Measurements from ENCODE around the gene FCGR2B. TPM values are rescaled to one million over a fixed set of nuclear protein-coding genes. Genes with fewer than 3 reads are reported as not detected.

FCGR2B gene
- total RNA-seq, 2 donors from 2014 or later = not detected

- no peak for TF ChIP-seq CTCF (conservative IDR thresholded peaks at IDR 0.05)
- H3K4me1 Mint-ChIP-seq = peaks cover 7% of the 10 kb centered on the region
- peaks cover 9% of the 10 kb centered on the region for H3K27me3 Mint-ChIP-seq (ENCODE audit: insufficient read depth)
- Histone ChIP-seq H3K4me1 (ENCODE audit: control insufficient read depth, insufficient read depth, low read length) (no peaks in the 10 kb centered on the region), H3K9ac (ENCODE audit: extremely low read depth, low read length, poor library complexity, severe bottlenecking) (no peak overlapping the region), H3K36me3 (ENCODE audit: control insufficient read depth, insufficient read depth, low read length) (no peaks in the 10 kb centered on the region), H3K27ac (ENCODE audit: low read depth, low read length) (no peak overlapping the region), H3K27me3 (ENCODE audit: control insufficient read depth, insufficient read depth, low read length, poor library complexity, severe bottlenecking) (no peaks in the 10 kb centered on the region), H3K9me3 (ENCODE audit: control insufficient read depth, low read length) (no peaks in the 10 kb centered on the region), H3K4me3 (ENCODE audit: low read length) (no peak overlapping the region)
- H3K9me3 Mint-ChIP-seq = no peaks in the 10 kb centered on the region
- DNase-seq = no peak
- H3K4me3 Mint-ChIP-seq = no peak overlapping the region
- no peaks in the 10 kb centered on the region for H3K36me3 Mint-ChIP-seq (ENCODE audit: low read depth)
- 88 to 91% methylated on average over 6 to 8 of the region's 8 CpGs for WGBS, 2 experiments (ENCODE audit: insufficient coverage in 1 of 2, insufficient read length in 1 of 2)
- no peak overlapping the region for H3K27ac Mint-ChIP-seq
These were observed 39.3 kb downstream of the FCGR2B start for GRCh38 chr1:161702250-161702649.

- Mint-ChIP-seq H3K36me3 (ENCODE audit: low read depth) (no peaks in the 10 kb centered on the region), H3K9me3 (no peaks in the 10 kb centered on the region), H3K4me1 (peaks cover 7% of the 10 kb centered on the region), H3K27ac (no peak overlapping the region), H3K27me3 (ENCODE audit: insufficient read depth) (peaks cover 5% of the 10 kb centered on the region), H3K4me3 (no peak overlapping the region)
- WGBS, 2 experiments (ENCODE audit: insufficient coverage in 1 of 2, insufficient read length in 1 of 2) = 88 to 100% methylated on average over 3 to 4 of the region's 4 CpGs
- Histone ChIP-seq H3K27ac (ENCODE audit: low read depth, low read length) (no peak overlapping the region), H3K4me1 (ENCODE audit: control insufficient read depth, insufficient read depth, low read length) (no peaks in the 10 kb centered on the region), H3K4me3 (ENCODE audit: low read length) (no peak overlapping the region), H3K27me3 (ENCODE audit: control insufficient read depth, insufficient read depth, low read length, poor library complexity, severe bottlenecking) (no peaks in the 10 kb centered on the region), H3K36me3 (ENCODE audit: control insufficient read depth, insufficient read depth, low read length) (no peaks in the 10 kb centered on the region), H3K9me3 (ENCODE audit: control insufficient read depth, low read length) (no peaks in the 10 kb centered on the region), H3K9ac (ENCODE audit: extremely low read depth, low read length, poor library complexity, severe bottlenecking) (no peak overlapping the region)
- DNase-seq = no peak
- TF ChIP-seq CTCF (conservative IDR thresholded peaks at IDR 0.05) = no peak
These were observed 42.6 kb downstream of the FCGR2B start for GRCh38 chr1:161705537-161705936.

- no peaks in the 10 kb centered on the region for H3K27me3 ChIP-seq (ENCODE audit: control insufficient read depth, insufficient read depth, low read length, poor library complexity, severe bottlenecking)
- Mint-ChIP-seq H3K9me3 (no peaks in the 10 kb centered on the region), H3K36me3 (ENCODE audit: low read depth) (no peaks in the 10 kb centered on the region), H3K4me1 (peaks cover 7% of the 10 kb centered on the region), H3K4me3 (no peak overlapping the region), H3K27me3 (ENCODE audit: insufficient read depth) (peaks cover 5% of the 10 kb centered on the region), H3K27ac (no peak overlapping the region)
- no peaks in the 10 kb centered on the region for H3K36me3 ChIP-seq (ENCODE audit: control insufficient read depth, insufficient read depth, low read length)
- no peak for TF ChIP-seq CTCF (conservative IDR thresholded peaks at IDR 0.05)
- WGBS, 2 experiments (ENCODE audit: insufficient coverage in 1 of 2, insufficient read length in 1 of 2) = 87 to 94% methylated on average over 2 to 3 of the region's 3 CpGs
- no peaks in the 10 kb centered on the region for H3K4me1 ChIP-seq (ENCODE audit: control insufficient read depth, insufficient read depth, low read length)
- DNase-seq = no peak
- H3K9me3 ChIP-seq (ENCODE audit: control insufficient read depth, low read length) = no peaks in the 10 kb centered on the region
- H3K9ac ChIP-seq (ENCODE audit: extremely low read depth, low read length, poor library complexity, severe bottlenecking) = no peak overlapping the region
- H3K4me3 ChIP-seq (ENCODE audit: low read length) = no peak overlapping the region
- no peak overlapping the region for H3K27ac ChIP-seq (ENCODE audit: low read depth, low read length)
These were observed 43.2 kb downstream of the FCGR2B start for GRCh38 chr1:161706113-161706481.
